Measurements from ENCODE around the gene NHLRC4.

The NHLRC4 gene

GRCh38 chr16:566475-567372 is at the start of gene NHLRC4:
Gene NHLRC4 (plus strand): TSS chr16:567005. CDS start chr16:568048, 1,043 bp downstream.
- DNase-seq (ENCODE audit: low read depth) = peak; percentile 35

GRCh38 chr16:518858-519257 is 47.9 kb upstream of the NHLRC4 start:
- DNase-seq (ENCODE audit: low read depth) = no peak

- no peak for DNase-seq (ENCODE audit: low read depth)
Measured at GRCh38 chr16:519425-519824, 47.4 kb upstream of the NHLRC4 start.

GRCh38 chr16:519841-520687 is 46.7 kb upstream of the NHLRC4 start:
- DNase-seq (ENCODE audit: low read depth) = no peak

- DNase-seq (ENCODE audit: low read depth) = no peak
Measured at GRCh38 chr16:520847-521246, 46.0 kb upstream of the NHLRC4 start.

GRCh38 chr16:521381-522210 is 45.2 kb upstream of the NHLRC4 start:
- DNase-seq (ENCODE audit: low read depth) = no peak

GRCh38 chr16:522320-523096 is 44.3 kb upstream of the NHLRC4 start:
- DNase-seq (ENCODE audit: low read depth) = no peak

- no peak for DNase-seq (ENCODE audit: low read depth)
Measured at GRCh38 chr16:523097-523741, 43.6 kb upstream of the NHLRC4 start.

GRCh38 chr16:524274-525040 is 42.3 kb upstream of the NHLRC4 start:
- no peak for DNase-seq (ENCODE audit: low read depth)

- DNase-seq (ENCODE audit: low read depth) = no peak
Measured at GRCh38 chr16:525123-525519, 41.7 kb upstream of the NHLRC4 start.

GRCh38 chr16:525520-526180 is 41.2 kb upstream of the NHLRC4 start:
- DNase-seq (ENCODE audit: low read depth) = peak; percentile 34

- DNase-seq (ENCODE audit: low read depth) = peak; percentile 9
Measured at GRCh38 chr16:526181-527014, 40.4 kb upstream of the NHLRC4 start.

GRCh38 chr16:527015-527903 is 39.5 kb upstream of the NHLRC4 start, which contains the start of gene CAPN15:
Gene CAPN15 (plus strand): TSS chr16:527712. CDS start chr16:546839, 19,127 bp downstream.
- peak; percentile 75 for DNase-seq (ENCODE audit: low read depth)

GRCh38 chr16:528111-529011 is 38.4 kb upstream of the NHLRC4 start:
- DNase-seq (ENCODE audit: low read depth) = no peak

GRCh38 chr16:529012-529575 is 37.7 kb upstream of the NHLRC4 start:
- DNase-seq (ENCODE audit: low read depth) = no peak

All from activated T-cell treated with anti-CD3 and anti-CD28 coated beads for 1 hour (primary cell).